Memory B cell (primary cell): ENCODE data around the gene CD99L2.

Experiments used
- ATAC-seq: fragments of 150-1000 bp; cut with Tn5 transposase; 2 replicates; pipeline ENCODE4 v1.10.0; 2021; ENCODE audit warnings: low read depth, mild to moderate bottlenecking, moderate library complexity
- DNase-seq, 2 donors: peaks; one replicate each; pipeline ENCODE4 v3.0.0; 2022; ENCODE audit warnings: low spot score in 2 of 2
- H3K27ac Mint-ChIP-seq: one replicate; pipeline ENCODE4 v1.8.0; 2022; ENCODE audit warnings: mild to moderate bottlenecking, moderate library complexity, mixed read lengths
- H3K27me3 Mint-ChIP-seq: one replicate; pipeline ENCODE4 v1.8.0; 2022; ENCODE audit warnings: mixed read lengths
- H3K36me3 Mint-ChIP-seq: one replicate; pipeline ENCODE4 v1.8.0; 2022; ENCODE audit warnings: mild to moderate bottlenecking, mixed read lengths
- H3K4me1 Mint-ChIP-seq: one replicate; pipeline ENCODE4 v1.8.0; 2022; ENCODE audit warnings: mixed read lengths
- H3K4me3 Mint-ChIP-seq: one replicate; pipeline ENCODE4 v1.8.0; 2022; ENCODE audit warnings: mild to moderate bottlenecking, moderate library complexity, mixed read lengths
- H3K9me3 Mint-ChIP-seq: one replicate; pipeline ENCODE4 v1.8.0; 2022; ENCODE audit warnings: mixed read lengths

CD99L2 gene

GRCh38 chrX:150856101-150856500 is 42.4 kb downstream of the CD99L2 start:
- Mint-ChIP-seq H3K27me3 (no peaks in the 10 kb centered on the region), H3K36me3 (peaks cover 34% of the 10 kb centered on the region), H3K9me3 (peaks cover 15% of the 10 kb centered on the region), H3K4me3 (no peak overlapping the region), H3K27ac (no peak overlapping the region), H3K4me1 (peaks cover 11% of the 10 kb centered on the region)
- ATAC-seq (no peak), DNase-seq (no peak)

- Mint-ChIP-seq H3K36me3 (peaks cover 34% of the 10 kb centered on the region), H3K4me3 (no peak overlapping the region), H3K27ac (no peak overlapping the region), H3K9me3 (peaks cover 15% of the 10 kb centered on the region), H3K27me3 (no peaks in the 10 kb centered on the region), H3K4me1 (peaks cover 11% of the 10 kb centered on the region)
- DNase-seq (no peak), ATAC-seq (no peak)
Observed at GRCh38 chrX:150854856-150855255, 43.6 kb downstream of the CD99L2 start.

GRCh38 chrX:150849996-150850720 is 48.3 kb downstream of the CD99L2 start:
- H3K27ac Mint-ChIP-seq = no peak overlapping the region
- H3K36me3 Mint-ChIP-seq = peaks cover 16% of the 10 kb centered on the region
- H3K4me3 Mint-ChIP-seq = no peak overlapping the region
- DNase-seq = no peak
- no peak for ATAC-seq
- H3K4me1 Mint-ChIP-seq = peaks cover 21% of the 10 kb centered on the region
- H3K9me3 Mint-ChIP-seq = no peaks in the 10 kb centered on the region
- H3K27me3 Mint-ChIP-seq = no peaks in the 10 kb centered on the region

GRCh38 chrX:150849486-150849885 is 49.0 kb downstream of the CD99L2 start:
- peaks cover 19% of the 10 kb centered on the region for H3K4me1 Mint-ChIP-seq
- H3K27me3 Mint-ChIP-seq = no peaks in the 10 kb centered on the region
- H3K4me3 Mint-ChIP-seq = no peak overlapping the region
- H3K36me3 Mint-ChIP-seq = peaks cover 10% of the 10 kb centered on the region
- ATAC-seq = no peak
- DNase-seq = no peak
- H3K27ac Mint-ChIP-seq = no peak overlapping the region
- H3K9me3 Mint-ChIP-seq = no peaks in the 10 kb centered on the region

- Mint-ChIP-seq H3K27ac (no peak overlapping the region), H3K9me3 (no peaks in the 10 kb centered on the region), H3K4me3 (no peak overlapping the region), H3K27me3 (no peaks in the 10 kb centered on the region), H3K36me3 (peaks cover 9% of the 10 kb centered on the region), H3K4me1 (peaks cover 17% of the 10 kb centered on the region)
- ATAC-seq (no peak), DNase-seq (no peak)
Observed at GRCh38 chrX:150848914-150849365, 49.5 kb downstream of the CD99L2 start.

DNA sequence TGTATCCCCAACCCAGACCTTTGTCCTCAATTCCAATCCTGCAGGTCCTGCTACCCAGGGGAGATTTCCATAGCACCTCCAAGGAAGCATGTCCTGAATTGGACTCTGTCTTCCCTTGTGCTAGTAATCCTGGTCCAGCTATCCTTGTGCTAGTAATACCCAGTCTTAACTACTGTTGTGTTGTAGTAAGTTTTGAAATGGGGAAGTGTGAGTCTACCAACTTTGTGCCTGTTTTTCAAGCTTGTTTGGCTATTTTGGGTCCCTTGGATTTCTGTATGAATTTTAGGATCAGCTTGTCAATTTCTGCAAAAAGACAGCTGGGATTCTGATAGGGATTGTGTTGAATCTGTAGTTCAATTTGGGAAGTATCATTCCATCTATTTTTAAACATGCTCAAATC is 51.4 kb downstream of the CD99L2 start:
- Mint-ChIP-seq H3K27me3 (no peaks in the 10 kb centered on the region), H3K4me1 (peaks cover 13% of the 10 kb centered on the region), H3K27ac (no peak overlapping the region), H3K4me3 (no peak overlapping the region), H3K9me3 (no peaks in the 10 kb centered on the region), H3K36me3 (peaks cover 4% of the 10 kb centered on the region)
- DNase-seq (no peak), ATAC-seq (no peak)

DNA sequence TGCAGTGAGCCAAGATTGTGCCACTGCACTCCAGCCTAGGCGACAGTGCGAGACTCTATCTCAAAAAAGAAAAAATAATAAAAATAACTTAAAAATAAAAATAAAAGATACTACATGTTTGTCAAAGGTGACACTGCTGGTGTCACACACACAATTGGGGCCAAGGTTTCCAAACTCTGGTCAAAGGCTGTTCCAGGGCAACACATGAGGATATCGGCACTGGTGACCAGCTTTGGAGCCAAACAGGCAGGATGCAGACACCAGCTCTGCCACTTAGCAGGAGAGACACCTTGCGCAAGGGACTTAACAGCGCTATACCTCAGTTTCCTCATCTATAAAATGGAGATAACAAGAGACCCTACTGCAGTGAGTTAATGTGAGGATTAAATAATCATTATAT is 52.3 kb downstream of the CD99L2 start:
- peaks cover 10% of the 10 kb centered on the region for H3K4me1 Mint-ChIP-seq
- no peak overlapping the region for H3K27ac Mint-ChIP-seq
- ATAC-seq = no peak
- H3K36me3 Mint-ChIP-seq = no peaks in the 10 kb centered on the region
- DNase-seq = no peak
- H3K9me3 Mint-ChIP-seq = no peaks in the 10 kb centered on the region
- H3K27me3 Mint-ChIP-seq = no peaks in the 10 kb centered on the region
- H3K4me3 Mint-ChIP-seq = no peak overlapping the region

GRCh38 chrX:150845091-150845490 is 53.4 kb downstream of the CD99L2 start:
- no peak for ATAC-seq
- no peaks in the 10 kb centered on the region for H3K9me3 Mint-ChIP-seq
- H3K4me1 Mint-ChIP-seq = peaks cover 10% of the 10 kb centered on the region
- no peaks in the 10 kb centered on the region for H3K27me3 Mint-ChIP-seq
- H3K27ac Mint-ChIP-seq = no peak overlapping the region
- H3K4me3 Mint-ChIP-seq = no peak overlapping the region
- H3K36me3 Mint-ChIP-seq = no peaks in the 10 kb centered on the region
- no peak for DNase-seq

DNA sequence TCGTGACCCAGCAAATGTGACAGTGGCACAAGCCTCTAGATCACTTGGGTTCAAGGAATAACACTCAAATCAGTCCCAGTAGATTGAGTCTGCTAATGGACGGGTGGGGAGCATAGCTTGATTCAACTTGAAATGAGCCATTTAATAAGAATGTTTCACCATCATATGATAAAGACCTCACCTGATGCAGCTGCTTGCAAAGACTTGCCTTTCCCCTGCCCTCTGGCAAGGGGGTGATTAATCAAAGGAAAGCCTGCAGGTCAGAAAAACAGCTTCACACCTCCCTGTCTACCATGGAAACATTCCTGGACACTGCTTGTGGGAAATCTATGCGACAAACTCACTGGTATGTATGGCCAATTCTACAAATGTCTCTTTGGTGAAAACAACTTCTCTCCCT is 54.5 kb downstream of the CD99L2 start:
- no peaks in the 10 kb centered on the region for H3K27me3 Mint-ChIP-seq
- no peak overlapping the region for H3K27ac Mint-ChIP-seq
- no peak for ATAC-seq
- H3K36me3 Mint-ChIP-seq = peaks cover 1% of the 10 kb centered on the region
- DNase-seq = no peak
- H3K9me3 Mint-ChIP-seq = no peaks in the 10 kb centered on the region
- H3K4me1 Mint-ChIP-seq = peaks cover 10% of the 10 kb centered on the region
- H3K4me3 Mint-ChIP-seq = no peak overlapping the region

GRCh38 chrX:150842198-150842685 is 56.2 kb downstream of the CD99L2 start:
- DNase-seq = no peak
- H3K27ac Mint-ChIP-seq = no peak overlapping the region
- H3K27me3 Mint-ChIP-seq = no peaks in the 10 kb centered on the region
- peaks cover 1% of the 10 kb centered on the region for H3K36me3 Mint-ChIP-seq
- H3K4me1 Mint-ChIP-seq = no peaks in the 10 kb centered on the region
- no peak overlapping the region for H3K4me3 Mint-ChIP-seq
- ATAC-seq = no peak
- H3K9me3 Mint-ChIP-seq = no peaks in the 10 kb centered on the region

DNA sequence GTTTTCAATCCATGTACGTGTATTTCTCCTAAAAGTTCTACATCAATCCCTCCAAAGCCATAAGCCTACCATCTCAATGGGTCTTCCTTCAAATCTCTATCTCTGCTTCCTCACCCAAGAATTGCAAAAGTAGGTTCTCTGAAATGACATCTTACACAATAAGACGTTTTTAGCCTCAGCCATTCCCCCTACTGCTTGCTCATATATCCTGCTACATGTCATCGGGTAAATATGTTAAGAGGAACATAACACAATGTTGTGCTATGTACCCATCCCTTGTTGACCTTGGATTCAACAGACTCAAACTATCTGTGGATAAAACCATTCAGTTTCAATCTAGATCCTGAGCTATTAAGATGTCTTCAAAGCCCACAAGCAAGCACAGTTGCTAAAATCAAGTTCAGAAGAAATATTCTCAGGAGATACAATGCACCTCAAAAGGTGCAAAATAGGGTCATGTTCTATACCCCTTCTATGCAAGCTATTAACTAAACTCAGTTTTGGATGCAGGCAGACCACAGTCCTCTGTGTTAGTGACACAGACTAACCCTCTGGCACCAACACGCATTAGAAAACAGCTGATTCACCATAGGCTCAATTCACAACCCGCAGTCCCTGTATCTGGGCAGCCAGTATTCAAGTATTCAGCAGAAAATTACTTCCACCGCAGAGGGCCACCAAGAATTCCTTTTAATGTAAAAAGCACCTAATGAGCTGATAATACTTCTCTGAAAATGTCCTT is 56.8 kb downstream of the CD99L2 start:
- H3K27me3 Mint-ChIP-seq = no peaks in the 10 kb centered on the region
- no peak for DNase-seq
- H3K4me3 Mint-ChIP-seq = no peak overlapping the region
- no peak overlapping the region for H3K27ac Mint-ChIP-seq
- no peaks in the 10 kb centered on the region for H3K9me3 Mint-ChIP-seq
- peaks cover 1% of the 10 kb centered on the region for H3K36me3 Mint-ChIP-seq
- no peaks in the 10 kb centered on the region for H3K4me1 Mint-ChIP-seq
- no peak for ATAC-seq

DNA sequence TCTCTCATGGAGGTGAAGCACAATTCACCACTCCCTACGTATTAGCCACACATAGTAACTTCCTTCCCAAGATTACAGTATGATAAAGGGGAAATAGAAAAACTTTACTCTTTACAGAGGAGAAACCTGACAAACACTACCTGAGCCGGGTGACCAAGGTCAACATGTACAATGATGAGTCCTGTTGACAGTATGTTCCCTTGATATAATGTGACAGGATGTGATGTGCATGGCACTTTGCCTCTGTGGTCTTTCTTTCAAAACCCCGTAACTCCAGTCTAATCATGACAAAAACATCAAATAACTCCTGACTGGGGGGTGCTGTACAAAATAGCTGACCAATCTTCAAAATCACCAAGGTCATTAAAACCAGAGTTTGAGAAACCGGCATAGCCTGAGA is 60.6 kb downstream of the CD99L2 start:
- ATAC-seq (no peak), DNase-seq (no peak)
- Mint-ChIP-seq H3K27me3 (no peaks in the 10 kb centered on the region), H3K27ac (no peak overlapping the region), H3K36me3 (peaks cover 11% of the 10 kb centered on the region), H3K4me3 (no peak overlapping the region), H3K4me1 (no peaks in the 10 kb centered on the region), H3K9me3 (peaks cover 5% of the 10 kb centered on the region)

DNA sequence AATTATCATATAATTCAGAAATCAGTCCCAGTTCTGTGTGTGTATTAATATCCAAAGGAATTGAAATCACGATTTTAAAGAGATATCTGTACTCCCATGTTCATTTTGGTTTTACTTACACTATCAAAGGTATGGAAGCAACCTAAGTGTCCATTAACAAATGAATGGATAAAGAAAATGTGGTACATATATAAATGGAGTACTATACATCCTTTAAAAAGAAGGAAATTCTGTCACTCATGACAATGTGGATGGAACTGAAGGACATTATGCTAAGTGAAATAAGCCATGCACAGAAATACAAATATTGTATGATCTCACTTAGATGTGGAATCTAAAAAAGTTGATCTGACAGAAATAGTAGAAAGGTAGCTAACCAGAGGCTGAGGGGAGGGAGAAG is 63.8 kb downstream of the CD99L2 start:
- H3K9me3 Mint-ChIP-seq = peaks cover 5% of the 10 kb centered on the region
- peaks cover 3% of the 10 kb centered on the region for H3K4me1 Mint-ChIP-seq
- peaks cover 9% of the 10 kb centered on the region for H3K36me3 Mint-ChIP-seq
- no peaks in the 10 kb centered on the region for H3K27me3 Mint-ChIP-seq
- no peak overlapping the region for H3K27ac Mint-ChIP-seq
- DNase-seq (no peak), ATAC-seq (no peak)
- H3K4me3 Mint-ChIP-seq = no peak overlapping the region

DNA sequence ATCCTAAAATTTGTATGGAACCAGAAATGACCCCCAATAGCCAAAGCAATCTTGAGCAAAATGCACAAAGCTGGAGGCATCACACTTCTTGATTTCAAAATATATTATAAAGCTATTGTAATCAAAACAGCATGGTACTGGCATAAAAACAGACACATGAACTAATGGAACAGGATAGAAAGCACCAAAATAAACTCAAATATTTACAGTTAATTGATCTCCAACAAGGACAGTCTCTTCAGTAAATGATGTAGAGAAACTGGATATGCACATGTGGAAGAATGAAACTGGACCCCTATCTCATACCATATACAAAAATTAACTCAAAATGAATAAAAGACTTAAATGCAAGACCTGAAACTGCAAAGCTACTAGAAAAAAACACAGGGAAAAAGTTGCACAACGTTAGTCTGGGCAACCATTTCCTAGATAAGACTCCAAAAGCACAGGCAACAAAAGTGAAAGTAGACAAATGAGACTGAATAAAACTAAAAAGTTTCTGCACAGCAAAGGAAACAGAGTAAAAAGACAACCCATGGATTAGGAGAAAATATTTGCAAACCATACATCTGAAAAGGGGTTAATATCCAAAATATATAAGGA is 64.9 kb downstream of the CD99L2 start:
- Mint-ChIP-seq H3K4me1 (peaks cover 3% of the 10 kb centered on the region), H3K27ac (no peak overlapping the region), H3K27me3 (no peaks in the 10 kb centered on the region)

More for the DNA sequence above, 64.9 kb downstream of the CD99L2 start:
- no peak for DNase-seq
- H3K9me3 Mint-ChIP-seq = peaks cover 5% of the 10 kb centered on the region
- no peak for ATAC-seq
- H3K4me3 Mint-ChIP-seq = no peak overlapping the region
- H3K36me3 Mint-ChIP-seq = peaks cover 11% of the 10 kb centered on the region
